HepG2 (cell line): Measurements from ENCODE around the gene HES7. TPM values are rescaled to one million over a fixed set of nuclear protein-coding genes. Genes with fewer than 3 reads are reported as not detected.

Experiments
- CCAR2 ChIP-seq: fragments of 200-400 bp; formaldehyde crosslinking; optimal IDR thresholded peaks from 2 replicates; pipeline ENCODE3; 2018; ENCODE audit warnings: low read depth, mild to moderate bottlenecking, low read length, moderate library complexity
- HES4 ChIP-seq: sonication (generic); formaldehyde crosslinking; IDR thresholded peaks from 2 replicates; pipeline ENCODE4 v1.9.0; 2021; ENCODE audit warnings: mild to moderate bottlenecking, missing genetic modification reagents, borderline replicate concordance
- HOXA3 ChIP-seq: sonication (generic); formaldehyde crosslinking; IDR thresholded peaks from 2 replicates; pipeline ENCODE4 v1.5.0; 2020; ENCODE audit warnings: missing genetic modification reagents
- KAT7 ChIP-seq: IDR thresholded peaks from 2 replicates; pipeline ENCODE4 v1.6.1; 2018; ENCODE audit warnings: borderline replicate concordance, missing compliant biosample characterization
- PREB ChIP-seq: sonication (generic); formaldehyde crosslinking; IDR thresholded peaks from 2 replicates; pipeline ENCODE4 v1.4.0; 2020; ENCODE audit warnings: missing genetic modification reagents
- RBM39 ChIP-seq: fragments of 200-400 bp; formaldehyde crosslinking; IDR thresholded peaks from one replicate; pipeline ENCODE4 v1.6.1; 2018; ENCODE audit warnings: antibody characterized with exemption, mild to moderate bottlenecking, low read depth, low read length; ENCODE audit not compliant: poor library complexity, severe bottlenecking
- RFX3 ChIP-seq: IDR thresholded peaks from 2 replicates; pipeline ENCODE4 v1.6.1; 2016; ENCODE audit warnings: missing biosample characterization, missing genetic modification reagents
- TBL1XR1 ChIP-seq: fragments of 150-350 bp; IDR thresholded peaks from 2 replicates; pipeline ENCODE4 v1.6.1; 2014; ENCODE audit warnings: borderline replicate concordance, low read length; ENCODE audit not compliant: partially characterized antibody
- TCF7L2 ChIP-seq: IDR thresholded peaks from 2 replicates; pipeline ENCODE4 v1.6.1; 2011; ENCODE audit warnings: mild to moderate bottlenecking, low read depth, low read length, moderate library complexity
- TEF ChIP-seq: sonication (generic); formaldehyde crosslinking; IDR thresholded peaks from 2 replicates; pipeline ENCODE4 v1.5.0; 2020; ENCODE audit warnings: missing genetic modification reagents
- TSC22D2 ChIP-seq: sonication (generic); formaldehyde crosslinking; IDR thresholded peaks from 2 replicates; pipeline ENCODE4 v1.5.1; 2020; ENCODE audit warnings: missing genetic modification reagents, mild to moderate bottlenecking, borderline replicate concordance
- YEATS4 ChIP-seq: sonication (generic); formaldehyde crosslinking; IDR thresholded peaks from 2 replicates; pipeline ENCODE4 v1.4.0; 2020; ENCODE audit warnings: missing genetic modification reagents, borderline replicate concordance
- ZBTB25 ChIP-seq: IDR thresholded peaks from 2 replicates; pipeline ENCODE4 v1.6.1; 2018; ENCODE audit warnings: missing genetic modification reagents
- ZBTB4 ChIP-seq: sonication (generic); formaldehyde crosslinking; IDR thresholded peaks from 2 replicates; pipeline ENCODE4 v1.4.0; 2020; ENCODE audit warnings: missing genetic modification reagents, mild to moderate bottlenecking, borderline replicate concordance
- ZMYM2 ChIP-seq: sonication (generic); formaldehyde crosslinking; IDR thresholded peaks from 2 replicates; pipeline ENCODE4 v1.8.0; 2022; ENCODE audit warnings: mild to moderate bottlenecking, missing genetic modification reagents
- ZNF143 ChIP-seq: sonication (generic); formaldehyde crosslinking; IDR thresholded peaks from 2 replicates; pipeline ENCODE4 v1.4.0; 2020; ENCODE audit warnings: missing genetic modification reagents
- ZNF577 ChIP-seq: sonication (generic); formaldehyde crosslinking; IDR thresholded peaks from 2 replicates; pipeline ENCODE4 v1.4.0; 2020; ENCODE audit warnings: mild to moderate bottlenecking, low read depth, missing genetic modification reagents, borderline replicate concordance
- ZNF598 ChIP-seq: sonication (generic); formaldehyde crosslinking; IDR thresholded peaks from 2 replicates; pipeline ENCODE4 v1.5.1; 2020; ENCODE audit warnings: mild to moderate bottlenecking, missing genetic modification reagents, borderline replicate concordance
- ZNF704 ChIP-seq: sonication (generic); formaldehyde crosslinking; IDR thresholded peaks from 2 replicates; pipeline ENCODE4 v1.8.1; 2023; ENCODE audit warnings: mild to moderate bottlenecking, inconsistent platforms, moderate library complexity, missing genetic modification reagents, borderline replicate concordance
- ZNF709 ChIP-seq: sonication (generic); formaldehyde crosslinking; IDR thresholded peaks from 2 replicates; pipeline ENCODE4 v1.5.0; 2020; ENCODE audit warnings: mild to moderate bottlenecking, missing genetic modification reagents
- polyA plus RNA-seq, 8 experiments: library from polyadenylated mRNA; depleted of rRNA in 3 of 8; stranded (reverse) in 7 of 8; unstranded in 1 of 8; fragments of >200 nt; fragmentation: Illumina TruSeq in 4 of 8; extraction: Trizol in 4 of 8; gene quantifications; 2 replicates each; pipeline versions ENCODE4 v1.2.1 to v1.2.3, GENCODE V29; 2011 to 2016; ENCODE audit warnings: low read depth in 4 of 8, missing spikeins in 1 of 8, mixed read lengths in 1 of 8; ENCODE audit not compliant: insufficient read depth in 1 of 8
- total RNA-seq, 5 experiments: library from RNA; depleted of rRNA; stranded (reverse); fragments of >200 nt; fragmentation: Illumina TruSeq; extraction: Trizol; gene quantifications; 2 replicates each; pipeline ENCODE4 v1.2.3, GENCODE V29; 2016; ENCODE audit warnings: low read depth in 1 of 5

HES7 gene
- total and polyA plus RNA-seq, 2 of the 13 experiments (the other 11 are each of a cell fraction or from before 2014, with no cell fraction given): not detected

GRCh38 chr17:8163978-8164814, 40.3 kb upstream of the HES7 start (continued):
- TF ChIP-seq ZBTB4 (CRISPR knock-in tag) (no peak), CCAR2 (no peak), ZBTB25 (CRISPR knock-in tag) (peak; percentile 29; the same call in 1 of the 2 replicates), ZNF598 (CRISPR knock-in tag) (no peak), HOXA3 (CRISPR knock-in tag) (peak; percentile 46; the same call in 1 of the 2 replicates), HES4 (CRISPR knock-in tag) (no peak), ZNF143 (CRISPR knock-in tag) (no peak; the same call in 1 of the 2 replicates), ZNF704 (CRISPR knock-in tag) (no peak), KAT7 (CRISPR knock-in tag) (no peak), ZMYM2 (CRISPR knock-in tag) (0 out of 2 replicates have a peak, but pooled peaks have one; percentile 17), TCF7L2 (no peak), RBM39 (no peak), ZNF709 (CRISPR knock-in tag) (no peak), ZNF577 (no peak), PREB (CRISPR knock-in tag) (no peak), YEATS4 (CRISPR knock-in tag) (peak; percentile 44; the same call in 1 of the 2 replicates), TBL1XR1 (no peak), RFX3 (no peak), TSC22D2 (CRISPR knock-in tag) (no peak), TEF (CRISPR knock-in tag) (no peak)
